Stimulated activated CD4-positive, alpha-beta T cell treated with anti-CD3 and anti-CD28 coated beads, Interleukin-2, amount 100 ng/mL, for 48 hours (primary cell): ENCODE measurements around the gene LAMTOR4.

Experiments
- DNase-seq, 2 donors: peaks; one replicate each; pipeline ENCODE4 v3.0.0-alpha.2; 2020

The LAMTOR4 gene

GRCh38 chr7:100148559-100149328 is at the start of gene LAMTOR4:
Gene LAMTOR4 (plus strand): TSS chr7:100148918. CDS start chr7:100148973, 55 bp downstream.
- peak; percentile 94 to 95 for DNase-seq

DNA sequence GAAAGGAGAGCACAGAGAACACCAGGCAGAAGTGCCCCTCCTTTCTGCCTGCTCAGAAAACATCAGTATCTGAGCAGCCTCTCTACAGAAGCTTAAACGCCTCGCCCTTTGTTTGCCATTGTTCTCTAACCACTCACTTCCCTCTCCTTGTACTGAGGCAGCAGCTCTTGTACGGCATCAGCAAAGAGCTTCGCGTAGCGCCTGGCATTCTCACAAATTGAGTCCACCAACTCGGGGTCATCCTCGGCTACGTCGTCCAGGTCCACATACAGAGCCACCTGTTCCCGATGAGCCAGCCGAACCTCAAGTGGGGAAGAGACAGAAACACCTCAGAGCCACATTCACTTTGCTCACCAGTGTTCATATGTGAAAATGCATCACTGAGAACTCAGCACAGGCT is 49.3 kb upstream of the LAMTOR4 start:
- no peak for DNase-seq

- peak; percentile 79 to 80 for DNase-seq
These were observed 48.2 kb upstream of the LAMTOR4 start for GRCh38 chr7:100100420-100101015.

- peak; percentile 96 to 97 for DNase-seq
These were observed 47.5 kb upstream of the LAMTOR4 start, which contains the start of the genes AP4M1 and MCM7 for GRCh38 chr7:100101016-100101862. Gene AP4M1 (plus strand): TSS chr7:100101643. CDS start chr7:100101715, 72 bp downstream. Gene MCM7 (minus strand): TSS chr7:100101397. CDS start chr7:100101294, 103 bp downstream.

- no peak for DNase-seq
These were observed 45.5 kb upstream of the LAMTOR4 start for GRCh38 chr7:100102950-100103840.

GRCh38 chr7:100105534-100105933 is 43.2 kb upstream of the LAMTOR4 start:
- DNase-seq = no peak

DNA sequence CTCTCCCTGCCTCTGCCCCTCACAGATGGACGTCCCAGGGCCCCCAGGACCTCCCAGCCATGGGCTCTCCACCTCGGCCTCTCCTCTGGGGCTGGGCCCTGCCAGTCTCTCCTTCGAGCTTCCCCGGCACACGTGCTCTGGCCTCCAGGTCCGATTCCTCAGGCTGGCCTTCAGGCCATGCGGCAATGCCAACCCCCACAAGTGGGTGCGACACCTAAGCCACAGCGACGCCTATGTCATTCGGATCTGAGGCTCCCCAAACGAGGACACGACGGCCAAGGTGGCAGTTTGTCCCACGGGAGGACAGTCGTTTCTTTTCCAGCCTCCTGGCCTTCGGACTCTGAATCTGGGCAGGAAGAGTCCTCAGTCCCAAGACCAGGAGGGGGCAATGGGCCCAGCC is 42.1 kb upstream of the LAMTOR4 start:
- no peak for DNase-seq

DNA sequence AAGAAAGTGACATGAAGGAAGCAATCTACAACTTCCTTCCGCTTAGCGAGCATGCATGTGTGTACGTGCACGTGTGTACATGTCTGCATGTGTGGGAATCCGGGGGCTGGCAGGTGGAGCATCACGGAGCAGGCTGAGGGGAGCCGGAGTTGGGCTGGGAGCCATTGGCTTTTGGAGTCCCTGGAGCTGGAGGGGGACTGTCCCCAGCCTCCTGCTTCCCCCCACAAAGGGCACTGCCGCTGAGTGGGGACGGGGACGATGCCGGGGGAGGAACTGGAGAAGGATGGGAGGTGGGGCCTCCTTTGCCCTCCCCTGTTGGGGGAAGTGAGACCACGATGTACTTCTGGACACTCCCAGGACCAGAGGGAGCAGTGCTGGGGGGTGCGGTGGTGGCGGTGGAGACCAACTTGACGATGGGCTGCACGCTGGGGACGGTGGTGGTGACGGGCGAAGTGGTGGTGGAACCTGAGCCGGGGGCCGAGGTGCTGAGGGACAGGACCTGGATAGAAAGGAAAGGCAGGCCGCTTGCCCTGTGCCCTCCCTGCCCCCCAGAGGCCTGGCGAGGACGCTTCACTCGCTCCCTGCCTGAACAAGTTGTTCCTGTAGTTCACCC is 41.5 kb upstream of the LAMTOR4 start:
- DNase-seq = no peak

GRCh38 chr7:100107890-100108289 is 40.8 kb upstream of the LAMTOR4 start:
- DNase-seq = no peak

DNA sequence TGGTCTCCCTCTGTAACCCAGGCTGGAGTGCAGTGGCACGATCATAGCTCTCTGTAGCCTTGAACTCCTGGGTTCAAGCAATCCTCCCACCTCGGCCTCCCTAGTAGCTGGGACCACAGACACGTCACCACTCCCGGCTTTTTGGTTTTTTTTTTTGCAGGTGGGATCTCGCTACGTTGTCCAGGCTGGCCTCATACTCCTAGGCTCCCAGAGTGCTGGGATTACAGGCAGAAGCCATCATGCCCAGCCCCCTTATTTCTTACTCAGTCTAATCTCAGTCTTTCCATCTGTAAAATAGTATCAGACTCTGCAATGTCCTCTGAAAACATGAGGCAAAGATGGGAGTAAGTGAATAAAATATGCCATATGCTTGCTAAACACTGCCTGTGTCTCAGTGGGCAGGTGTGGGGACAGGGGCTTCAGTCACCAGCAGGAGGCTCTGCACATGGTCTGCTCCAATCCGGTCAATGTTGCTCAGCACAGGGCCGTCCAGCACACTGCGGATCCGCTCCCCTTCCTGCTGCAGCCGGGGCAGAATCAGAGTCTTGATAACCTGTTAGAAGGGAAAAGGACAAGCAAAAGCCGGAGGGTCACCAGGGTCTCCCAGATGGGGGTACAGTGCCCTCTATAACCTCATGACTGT is 39.1 kb upstream of the LAMTOR4 start:
- no peak for DNase-seq

DNA sequence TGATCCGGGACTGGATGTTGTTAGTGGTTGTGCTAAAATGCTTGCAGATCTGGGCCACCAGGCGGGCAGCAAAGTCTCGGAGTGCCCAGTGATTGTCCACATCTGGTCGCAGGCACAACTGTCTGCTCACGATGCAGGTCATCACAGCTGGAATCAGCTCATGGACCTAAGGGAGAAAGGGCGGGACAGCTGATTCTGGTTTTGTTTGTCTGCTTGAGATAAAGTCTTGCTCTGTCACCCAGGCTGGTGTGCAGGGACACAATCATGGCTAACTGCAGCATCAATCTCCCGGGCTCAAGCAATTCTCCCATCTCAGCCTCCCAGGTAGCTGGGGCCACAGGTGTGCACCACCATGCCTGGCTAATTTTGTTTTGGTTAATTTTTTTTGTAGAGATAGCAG is 37.6 kb upstream of the LAMTOR4 start:
- no peak for DNase-seq

- no peak for DNase-seq
These were observed 36.8 kb upstream of the LAMTOR4 start for GRCh38 chr7:100111914-100112313.

- DNase-seq = no peak
These were observed 33.7 kb upstream of the LAMTOR4 start for GRCh38 chr7:100115026-100115425.

GRCh38 chr7:100118388-100119071 is 30.2 kb upstream of the LAMTOR4 start:
- DNase-seq = no peak

- DNase-seq = peak; percentile 92 to 94
These were observed 29.4 kb upstream of the LAMTOR4 start, which contains the start of the genes CNPY4 and TAF6 for GRCh38 chr7:100119072-100119969. Gene CNPY4 (plus strand): TSS chr7:100119634. CDS start chr7:100119745, 111 bp downstream. Gene TAF6 (minus strand): TSS chr7:100119358. CDS start chr7:100114209, 5,149 bp downstream.

- DNase-seq = peak; percentile 62 to 64
These were observed 28.6 kb upstream of the LAMTOR4 start for GRCh38 chr7:100119970-100120732.

GRCh38 chr7:100120733-100121036 is 28.0 kb upstream of the LAMTOR4 start:
- DNase-seq = no peak

DNA sequence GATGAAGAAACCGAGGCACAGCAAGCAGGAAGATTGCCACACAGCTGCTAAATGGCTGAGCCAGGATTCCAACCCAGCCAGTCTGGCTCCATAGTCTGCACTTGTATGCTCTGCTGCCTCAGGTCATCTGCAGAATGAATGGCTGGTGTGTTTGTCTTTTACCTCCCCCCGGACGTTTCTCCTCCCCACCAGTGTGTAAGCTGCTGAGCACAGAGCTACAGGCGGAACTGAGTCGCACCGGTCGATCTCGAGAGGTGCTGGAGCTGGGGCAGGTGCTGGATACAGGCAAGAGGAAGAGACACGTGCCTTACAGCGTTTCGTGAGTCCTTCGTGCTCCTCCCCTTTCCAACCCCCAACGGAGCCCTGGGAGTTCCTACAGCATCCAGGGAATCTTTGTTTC is 26.7 kb upstream of the LAMTOR4 start:
- no peak for DNase-seq

- DNase-seq = no peak
These were observed 26.1 kb upstream of the LAMTOR4 start for GRCh38 chr7:100122568-100122967.
